Immature natural killer cell (primary cell): ENCODE data around the gene MX1. TPM values are rescaled to one million over a fixed set of nuclear protein-coding genes. Genes with fewer than 3 reads are reported as not detected.

Source experiments
- DNase-seq, 3 donors: peaks; one replicate each; pipeline ENCODE4 v3.0.0; 2022; ENCODE audit warnings: mixed read lengths in 1 of 3
- H3K27ac Mint-ChIP-seq, 6 donors: one replicate each; pipeline ENCODE4 v1.8.0; 2020; ENCODE audit warnings: mixed read lengths in 6 of 6, mild to moderate bottlenecking in 5 of 6, inconsistent platforms in 4 of 6, moderate library complexity in 3 of 6
- H3K27me3 Mint-ChIP-seq, 3 donors: one replicate each; pipeline ENCODE4 v1.8.0; 2020 to 2021; ENCODE audit warnings: low read depth in 3 of 3, mild to moderate bottlenecking in 3 of 3, mixed read lengths in 3 of 3, moderate library complexity in 3 of 3, inconsistent platforms in 1 of 3
- H3K36me3 Mint-ChIP-seq, 3 donors: one replicate each; pipeline ENCODE4 v1.8.0; 2020; ENCODE audit warnings: mixed read lengths in 3 of 3, inconsistent platforms in 2 of 3, mild to moderate bottlenecking in 2 of 3
- H3K4me1 Mint-ChIP-seq, 2 donors: one replicate each; pipeline ENCODE4 v1.8.0; 2020; ENCODE audit warnings: inconsistent platforms in 2 of 2, mild to moderate bottlenecking in 2 of 2, mixed read lengths in 2 of 2, moderate library complexity in 1 of 2
- H3K4me3 Mint-ChIP-seq, 5 donors: one replicate each; pipeline ENCODE4 v1.8.0; 2020; ENCODE audit warnings: mild to moderate bottlenecking in 5 of 5, mixed read lengths in 5 of 5, inconsistent platforms in 3 of 5, moderate library complexity in 3 of 5
- H3K9me3 Mint-ChIP-seq, 6 donors: one replicate each; pipeline ENCODE4 v1.8.0; 2020; ENCODE audit warnings: mild to moderate bottlenecking in 6 of 6, mixed read lengths in 6 of 6, inconsistent platforms in 4 of 6, moderate library complexity in 3 of 6
- polyA plus RNA-seq, 3 donors: library from polyadenylated mRNA; unstranded; fragments of 300-500 nt; fragmentation: Illumina TruSeq; gene quantifications; one replicate each; pipeline ENCODE4 v1.2.3, GENCODE V29; 2021

Gene MX1
- 10 to 100 TPM; 27.5 to 58.1 (median 32.1) TPM for polyA plus RNA-seq

DNA sequence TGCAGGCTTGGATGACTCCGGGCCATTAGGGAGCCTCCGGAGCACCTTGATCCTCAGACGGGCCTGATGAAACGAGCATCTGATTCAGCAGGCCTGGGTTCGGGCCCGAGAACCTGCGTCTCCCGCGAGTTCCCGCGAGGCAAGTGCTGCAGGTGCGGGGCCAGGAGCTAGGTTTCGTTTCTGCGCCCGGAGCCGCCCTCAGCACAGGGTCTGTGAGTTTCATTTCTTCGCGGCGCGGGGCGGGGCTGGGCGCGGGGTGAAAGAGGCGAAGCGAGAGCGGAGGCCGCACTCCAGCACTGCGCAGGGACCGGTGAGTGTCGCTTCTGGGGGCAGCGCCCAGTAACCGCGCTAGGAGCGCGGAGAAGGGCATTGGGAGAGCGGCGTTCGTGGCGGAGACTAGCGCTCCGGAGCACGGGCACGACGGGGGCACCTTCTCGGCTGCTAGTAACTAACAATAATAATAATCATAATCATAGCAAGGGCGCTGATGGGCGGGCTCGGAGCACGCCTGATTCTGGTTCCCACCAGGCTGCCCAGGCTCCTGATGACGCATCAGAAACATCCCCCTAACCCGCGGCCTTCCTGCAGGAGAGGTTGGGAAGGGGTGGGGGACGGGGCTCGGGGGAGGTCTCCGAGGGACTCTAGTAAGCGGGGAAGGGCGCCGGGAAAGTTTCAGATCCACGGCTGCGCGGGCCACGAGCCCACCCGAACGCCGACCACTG, at the start of gene MX1:
TSS of gene MX1 (plus strand) at position 286 of the 722 bp plus-strand sequence. CDS start 5,832 bp downstream, outside the sequence.
- DNase-seq, result peak; percentile 77 to 82 (median 80)
- Mint-ChIP-seq H3K27me3 (peaks cover 0 to 4% (median 2%) of the 10 kb centered on the region in 3 donors), H3K4me3 (peak within 1 kb of the TSS; percentile 94 to 97 (median 96)), H3K27ac (peak within 1 kb of the TSS; percentile 74 to 92 (median 87)), H3K36me3 (peaks cover 4 to 11% (median 11%) of the 10 kb centered on the region in 3 donors), H3K9me3 (no peaks in the 10 kb centered on the region), H3K4me1 (peaks cover 16 to 29% of the 10 kb centered on the region in 2 donors)

GRCh38 chr21:41377715-41378114, 48.3 kb upstream of the MX1 start:
- Mint-ChIP-seq H3K27ac (no peak overlapping the region), H3K4me1 (peaks cover 5 to 13% of the 10 kb centered on the region in 2 donors), H3K27me3 (no peaks in the 10 kb centered on the region), H3K9me3 (no peaks in the 10 kb centered on the region), H3K36me3 (peaks cover 0 to 40% (median 33%) of the 10 kb centered on the region in 3 donors), H3K4me3 (no peak overlapping the region)
- no peak for DNase-seq

DNA sequence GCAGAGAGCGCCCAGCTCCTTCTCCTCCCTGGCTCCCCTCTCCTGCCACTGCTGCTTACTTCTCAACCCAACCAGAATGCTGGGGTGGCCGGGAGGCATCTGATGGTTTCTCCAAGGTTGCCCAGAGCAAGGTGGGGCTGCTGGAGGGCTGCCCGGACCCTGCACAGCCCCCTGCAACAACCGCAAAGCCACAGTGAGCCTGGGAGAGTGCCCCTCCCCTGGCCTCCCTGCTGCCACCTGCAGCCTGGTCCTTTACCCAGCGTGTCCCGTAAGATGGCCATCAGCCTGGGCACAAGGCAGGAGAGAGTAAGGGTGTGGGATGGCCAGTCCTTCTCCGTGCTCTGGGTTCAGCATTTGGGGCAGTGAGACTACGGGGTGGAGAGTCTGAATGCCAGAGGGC, 47.2 kb upstream of the MX1 start:
- Mint-ChIP-seq H3K27me3 (no peaks in the 10 kb centered on the region), H3K36me3 (peaks cover 0 to 45% (median 35%) of the 10 kb centered on the region in 3 donors), H3K27ac (no peak overlapping the region), H3K4me3 (no peak overlapping the region), H3K4me1 (peaks cover 5 to 13% of the 10 kb centered on the region in 2 donors), H3K9me3 (no peaks in the 10 kb centered on the region)
- DNase-seq, result no peak

DNA sequence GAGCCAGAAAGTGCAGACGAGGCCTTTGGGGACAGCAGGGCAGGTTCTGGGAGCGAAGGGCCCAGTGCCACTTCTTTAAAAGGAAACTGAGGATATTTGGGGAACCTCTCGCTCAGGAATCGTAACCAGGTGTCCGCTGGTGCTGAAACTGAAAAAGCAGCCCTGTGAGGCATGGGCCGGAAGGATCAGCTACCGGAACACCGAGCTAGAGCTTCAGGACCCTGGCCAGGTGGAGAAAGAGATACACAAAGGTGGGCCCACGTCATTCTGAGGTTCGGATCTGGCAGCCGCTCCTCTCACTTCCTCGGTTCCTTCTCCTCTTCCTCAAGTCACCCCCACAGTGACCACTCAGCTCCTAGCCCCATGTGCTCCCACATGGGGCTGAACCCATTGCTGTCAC, 46.1 kb upstream of the MX1 start:
- Mint-ChIP-seq H3K27ac (no peak overlapping the region), H3K4me3 (no peak overlapping the region), H3K27me3 (no peaks in the 10 kb centered on the region), H3K36me3 (peaks cover 0 to 46% (median 32%) of the 10 kb centered on the region in 3 donors), H3K4me1 (peaks cover 4 to 8% of the 10 kb centered on the region in 2 donors), H3K9me3 (no peaks in the 10 kb centered on the region)
- no peak for DNase-seq

DNA sequence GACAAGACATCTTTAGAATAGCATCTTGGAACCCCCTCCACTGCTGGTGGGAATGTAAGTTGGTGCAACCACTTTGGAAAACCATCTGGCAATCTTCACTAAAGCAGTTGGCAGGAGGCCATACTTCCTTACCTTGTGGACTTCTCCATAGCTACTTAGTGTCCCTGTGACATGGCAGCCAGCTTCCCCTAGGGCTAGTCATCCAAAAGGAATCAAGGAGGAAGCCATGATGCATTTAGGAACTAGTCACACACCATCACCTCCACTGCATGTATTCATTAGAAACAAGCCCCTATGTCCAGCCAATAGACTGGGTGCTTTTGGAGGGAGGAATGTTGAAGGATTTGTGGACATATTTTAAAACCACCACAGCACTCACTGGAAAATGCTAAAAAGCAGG, 44.3 kb upstream of the MX1 start:
- H3K4me3 Mint-ChIP-seq, result no peak overlapping the region

GRCh38 chr21:41387042-41387819, 38.8 kb upstream of the MX1 start:
- Mint-ChIP-seq H3K4me1 (no peaks in the 10 kb centered on the region), H3K36me3 (peaks cover 23 to 58% (median 40%) of the 10 kb centered on the region in 3 donors), H3K27ac (no peak overlapping the region), H3K4me3 (no peak overlapping the region), H3K9me3 (no peaks in the 10 kb centered on the region), H3K27me3 (no peaks in the 10 kb centered on the region)
- DNase-seq, result no peak

More for the DNA sequence above, 44.3 kb upstream of the MX1 start:
- no peaks in the 10 kb centered on the region for H3K9me3 Mint-ChIP-seq
- H3K27me3 Mint-ChIP-seq, result no peaks in the 10 kb centered on the region
- DNase-seq, result no peak
- peaks cover 5 to 51% (median 35%) of the 10 kb centered on the region in 3 donors for H3K36me3 Mint-ChIP-seq
- no peaks in the 10 kb centered on the region for H3K4me1 Mint-ChIP-seq
- H3K27ac Mint-ChIP-seq, result no peak overlapping the region

DNA sequence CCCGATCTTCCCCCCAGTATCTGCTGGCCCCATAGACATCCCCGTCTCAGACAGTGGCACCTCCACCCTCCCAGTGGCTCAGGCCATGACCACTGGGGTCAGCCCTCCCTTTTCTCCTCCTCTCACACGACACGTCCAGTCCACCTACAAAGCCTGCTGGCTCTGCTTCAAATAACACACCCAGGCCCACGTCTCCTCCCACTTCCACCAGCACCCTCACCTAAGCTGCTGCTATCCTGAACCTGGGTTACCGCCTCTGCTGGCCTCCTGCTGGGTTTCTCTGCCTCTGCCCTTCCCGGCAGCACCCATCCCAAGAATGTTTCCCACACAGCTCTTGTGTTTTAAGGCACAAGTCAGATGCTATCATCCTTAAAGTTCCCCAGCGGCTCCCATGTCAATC, 38.2 kb upstream of the MX1 start:
- Mint-ChIP-seq H3K4me3 (no peak overlapping the region), H3K27me3 (no peaks in the 10 kb centered on the region), H3K9me3 (no peaks in the 10 kb centered on the region), H3K4me1 (no peaks in the 10 kb centered on the region), H3K36me3 (peaks cover 23 to 56% (median 43%) of the 10 kb centered on the region in 3 donors), H3K27ac (no peak overlapping the region)
- DNase-seq, result no peak

DNA sequence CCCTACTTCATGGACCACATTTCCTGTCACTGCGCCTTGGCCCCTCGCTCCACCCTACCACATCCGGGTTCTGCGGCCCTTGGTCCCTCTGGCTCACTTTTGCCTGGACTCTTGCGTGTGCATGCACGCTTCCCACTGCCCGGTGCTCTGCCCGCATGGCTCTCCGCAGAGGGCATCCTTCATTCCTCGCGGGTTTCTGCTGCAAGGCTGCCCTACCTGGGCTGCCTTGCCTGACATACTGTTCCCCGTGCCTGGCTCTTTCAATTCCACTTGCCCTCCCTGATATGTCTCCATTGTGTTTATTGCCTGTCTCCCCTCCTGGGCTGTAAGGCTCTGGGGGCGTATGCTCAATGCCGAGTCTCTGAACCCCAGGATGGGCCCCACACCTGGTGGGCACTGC, 37.8 kb upstream of the MX1 start:
- Mint-ChIP-seq H3K36me3 (peaks cover 23 to 55% (median 45%) of the 10 kb centered on the region in 3 donors), H3K9me3 (no peaks in the 10 kb centered on the region), H3K4me3 (no peak overlapping the region), H3K27ac (peak overlapping the region in 1 of 6 donors; percentile 14), H3K4me1 (no peaks in the 10 kb centered on the region), H3K27me3 (no peaks in the 10 kb centered on the region)
- DNase-seq, result no peak

DNA sequence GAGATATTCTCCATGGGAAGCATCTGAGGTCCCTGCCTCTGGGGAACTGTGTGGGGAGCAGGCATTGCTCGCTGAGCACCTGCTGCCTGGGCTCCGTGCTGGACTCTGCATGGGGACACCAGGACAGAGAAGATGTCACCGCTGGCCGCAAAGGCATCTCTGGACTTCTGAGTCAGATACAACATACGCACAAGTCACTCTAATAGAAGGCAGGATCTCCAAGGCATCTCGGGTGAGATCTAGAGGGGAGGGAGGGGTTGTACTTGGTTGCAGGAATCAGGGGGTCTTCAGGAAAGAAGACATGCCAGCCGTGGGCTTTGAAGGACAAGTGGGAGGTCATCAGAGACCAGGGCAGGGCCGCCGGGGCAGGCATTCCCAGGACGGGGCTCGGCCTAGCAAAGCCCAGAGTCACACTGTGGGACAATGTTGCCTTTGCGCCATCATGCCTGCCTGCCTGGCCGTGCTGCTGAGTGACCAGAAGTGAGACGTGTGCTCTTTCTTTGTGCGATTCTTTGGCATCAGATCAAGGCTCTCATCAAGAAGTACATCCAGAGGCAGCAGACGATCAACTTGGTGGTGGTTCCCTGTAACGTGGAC, 35.9 kb upstream of the MX1 start:
- no peaks in the 10 kb centered on the region for H3K4me1 Mint-ChIP-seq
- H3K27ac Mint-ChIP-seq, result no peak overlapping the region
- DNase-seq, result no peak
- no peaks in the 10 kb centered on the region for H3K9me3 Mint-ChIP-seq
- peaks cover 32 to 60% (median 51%) of the 10 kb centered on the region in 3 donors for H3K36me3 Mint-ChIP-seq
- H3K27me3 Mint-ChIP-seq, result no peaks in the 10 kb centered on the region
- no peak overlapping the region for H3K4me3 Mint-ChIP-seq

DNA sequence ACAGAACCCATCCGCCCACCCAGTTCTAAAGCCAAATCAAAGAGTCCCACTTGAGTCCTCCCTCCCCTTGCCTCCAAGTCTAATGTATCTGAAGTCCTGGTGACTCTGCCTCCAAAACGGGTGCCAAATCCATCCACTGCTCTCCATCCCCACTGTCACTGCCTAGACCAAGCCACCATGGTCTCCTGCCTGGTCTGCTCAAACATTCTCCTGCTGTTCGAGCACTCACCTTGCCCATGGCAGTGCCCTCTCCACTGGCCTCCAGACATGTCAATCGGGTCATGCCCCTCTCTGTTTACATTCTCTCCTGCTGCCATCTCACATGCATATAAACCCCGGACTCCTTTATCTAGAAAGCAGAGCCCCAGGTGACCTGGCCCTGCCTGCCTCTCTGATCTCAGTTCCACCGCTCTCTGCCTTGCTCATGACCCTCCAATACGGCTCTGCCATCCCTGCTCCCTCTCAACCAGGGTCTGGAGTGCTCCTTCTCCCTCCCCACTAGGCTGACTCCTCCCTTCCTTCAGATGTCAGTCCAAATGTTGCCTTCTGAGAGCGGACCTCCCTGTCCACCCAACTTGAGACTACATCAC, 32.1 kb upstream of the MX1 start:
- Mint-ChIP-seq H3K36me3 (peaks cover 24 to 65% (median 49%) of the 10 kb centered on the region in 3 donors), H3K4me3 (no peak overlapping the region), H3K9me3 (no peaks in the 10 kb centered on the region), H3K27me3 (no peaks in the 10 kb centered on the region), H3K4me1 (no peaks in the 10 kb centered on the region), H3K27ac (no peak overlapping the region)
- DNase-seq, result no peak

DNA sequence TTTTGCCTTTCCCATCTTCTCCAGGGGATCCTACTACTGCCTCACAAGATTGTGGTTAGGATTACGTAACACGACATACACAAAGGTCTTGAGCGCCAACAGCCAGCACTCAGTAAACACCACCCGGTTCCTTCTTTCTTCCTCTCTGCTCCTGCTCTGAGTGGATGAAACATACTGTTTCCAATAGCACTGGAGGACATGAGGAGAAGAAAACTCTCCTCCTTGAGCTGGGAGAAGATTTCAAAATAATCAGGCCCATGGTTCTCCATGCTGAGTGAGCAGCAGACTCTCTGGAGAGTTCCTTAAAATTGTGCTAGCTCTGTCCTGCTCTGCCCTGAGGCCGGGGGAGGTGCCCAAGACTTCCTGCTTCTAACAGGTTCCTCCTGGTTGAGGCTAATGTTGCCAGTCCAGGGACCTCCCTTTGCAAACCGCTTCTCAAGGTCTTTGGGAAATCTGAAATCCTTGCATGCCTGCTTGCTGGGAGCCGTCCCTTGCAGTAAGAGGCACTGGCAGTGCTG, 29.4 kb upstream of the MX1 start:
- Mint-ChIP-seq H3K36me3 (peaks cover 22 to 71% (median 61%) of the 10 kb centered on the region in 3 donors), H3K27me3 (no peaks in the 10 kb centered on the region), H3K27ac (no peak overlapping the region), H3K4me3 (no peak overlapping the region), H3K4me1 (no peaks in the 10 kb centered on the region), H3K9me3 (no peaks in the 10 kb centered on the region)
- DNase-seq, result no peak

DNA sequence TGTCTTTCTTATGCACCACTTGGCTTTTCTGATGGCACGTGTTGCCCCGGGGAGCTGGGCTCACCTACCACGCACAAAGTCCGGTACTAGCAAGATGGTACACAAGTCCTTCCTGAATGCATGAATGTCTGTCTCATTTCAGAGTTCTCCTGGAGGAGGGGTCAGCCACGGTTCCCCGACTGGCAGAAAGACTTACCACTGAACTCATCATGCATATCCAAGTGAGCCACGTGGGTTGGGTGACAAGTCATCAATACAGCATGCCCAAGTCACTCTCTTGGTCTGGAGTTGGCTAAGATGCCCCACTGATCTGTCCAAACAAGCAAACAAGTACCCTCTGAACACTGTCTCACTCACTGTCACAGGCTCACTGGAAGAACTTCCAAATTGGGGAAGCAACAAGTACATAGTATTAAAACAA, 28.6 kb upstream of the MX1 start:
- no peak for DNase-seq
- H3K4me1 Mint-ChIP-seq, result no peaks in the 10 kb centered on the region
- peaks cover 0 to 2% (median 0%) of the 10 kb centered on the region in 3 donors for H3K27me3 Mint-ChIP-seq
- H3K27ac Mint-ChIP-seq, result no peak overlapping the region
- peaks cover 26 to 64% (median 58%) of the 10 kb centered on the region in 3 donors for H3K36me3 Mint-ChIP-seq
- H3K4me3 Mint-ChIP-seq, result no peak overlapping the region
- H3K9me3 Mint-ChIP-seq, result no peaks in the 10 kb centered on the region

DNA sequence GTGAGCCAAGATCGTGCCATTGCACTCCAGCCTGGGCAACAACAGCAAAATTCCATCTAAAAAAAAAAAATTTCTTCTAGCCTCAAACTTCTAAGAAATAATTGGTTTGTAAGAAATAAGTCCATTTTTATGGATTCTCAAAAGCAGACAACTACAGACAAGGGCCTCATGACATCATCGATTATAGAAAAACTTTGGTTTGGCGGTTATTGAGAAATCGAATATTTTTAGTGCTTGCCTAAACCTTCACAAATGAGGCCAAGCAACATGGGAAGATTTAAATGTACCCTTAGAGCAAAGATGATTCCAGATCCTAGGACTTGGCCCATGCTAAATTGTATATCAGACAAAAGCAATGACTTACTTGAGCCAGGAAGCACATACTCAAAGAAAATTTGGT, 27.8 kb upstream of the MX1 start:
- Mint-ChIP-seq H3K4me3 (no peak overlapping the region), H3K36me3 (peaks cover 25 to 71% (median 62%) of the 10 kb centered on the region in 3 donors), H3K27ac (no peak overlapping the region), H3K4me1 (no peaks in the 10 kb centered on the region), H3K27me3 (peaks cover 0 to 2% (median 0%) of the 10 kb centered on the region in 3 donors), H3K9me3 (no peaks in the 10 kb centered on the region)
- DNase-seq, result no peak
